Keratinocyte (primary cell): ENCODE measurements around the gene RANBP3L. TPM values are rescaled to one million over a fixed set of nuclear protein-coding genes. Genes with fewer than 3 reads are reported as not detected.

Experiments used
- DNase-seq: peaks from one replicate; pipeline ENCODE4 v3.0.0-alpha.2; 2011; ENCODE audit warnings: low read depth, missing footprints, low spot score
- FAIRE-seq: peaks from 2 replicates; lab custom pipeline; 2011; peaks lifted over from hg19 to GRCh38; lab: Jason Lieb, UNC
- H2AFZ ChIP-seq: 2 replicates; pipeline ENCODE4 v1.6.0; 2012; ENCODE audit warnings: low read length, control low read depth, inconsistent platforms; ENCODE audit not compliant: control insufficient read depth
- H3K27ac ChIP-seq: 2 replicates; pipeline ENCODE4 v1.5.1; 2011; ENCODE audit warnings: low read length; ENCODE audit not compliant: control insufficient read depth, insufficient read depth
- H3K27me3 ChIP-seq: 3 replicates; pipeline ENCODE4 v1.6.0; 2011; ENCODE audit warnings: low read length; ENCODE audit not compliant: control insufficient read depth, insufficient read depth; ENCODE audit errors: extremely low read depth
- H3K36me3 ChIP-seq, 2 experiments: 2 replicates in 1 of 2; 3 replicates in 1 of 2; pipeline ENCODE4 v1.5.1; 2011; ENCODE audit warnings: low read length in 2 of 2, mild to moderate bottlenecking in 1 of 2; ENCODE audit not compliant: control insufficient read depth in 2 of 2, insufficient read depth in 2 of 2; ENCODE audit errors: extremely low read depth in 1 of 2
- H3K4me1 ChIP-seq: 3 replicates; pipeline ENCODE4 v1.5.1; 2011; ENCODE audit warnings: low read length; ENCODE audit not compliant: control insufficient read depth, insufficient read depth; ENCODE audit errors: extremely low read depth
- H3K4me2 ChIP-seq: 3 replicates; pipeline ENCODE4 v1.6.0; 2011; ENCODE audit warnings: low read depth, low read length; ENCODE audit not compliant: control insufficient read depth, insufficient read depth; ENCODE audit errors: extremely low read depth
- H3K4me3 ChIP-seq, 3 experiments: fragments of 200-600 bp in 1 of 3; sonication (generic) in 1 of 3; 2 replicates in 2 of 3; 3 replicates in 1 of 3; pipeline ENCODE4 v1.5.1; 2011 to 2016; ENCODE audit warnings: low read length in 3 of 3, mild to moderate bottlenecking in 3 of 3, control low read depth in 2 of 3, inconsistent platforms in 1 of 3, low read depth in 1 of 3, mixed read lengths in 1 of 3, mixed run types in 1 of 3, moderate library complexity in 1 of 3; ENCODE audit not compliant: control insufficient read depth in 2 of 3, insufficient read depth in 2 of 3; ENCODE audit errors: extremely low read depth in 1 of 3
- H3K79me2 ChIP-seq: 2 replicates; pipeline ENCODE4 v1.6.0; 2012; ENCODE audit warnings: low read length; ENCODE audit not compliant: control insufficient read depth, insufficient read depth
- H3K9ac ChIP-seq: 3 replicates; pipeline ENCODE4 v1.6.0; 2011; ENCODE audit warnings: low read length; ENCODE audit not compliant: control insufficient read depth, insufficient read depth; ENCODE audit errors: extremely low read depth
- H3K9me1 ChIP-seq: 3 replicates; pipeline ENCODE4 v1.6.0; 2011; ENCODE audit warnings: low read length; ENCODE audit not compliant: control insufficient read depth, insufficient read depth; ENCODE audit errors: extremely low read depth
- H3K9me3 ChIP-seq: 2 replicates; pipeline ENCODE4 v1.5.1; 2012; ENCODE audit warnings: low read depth, low read length; ENCODE audit not compliant: control insufficient read depth
- H4K20me1 ChIP-seq: 3 replicates; pipeline ENCODE4 v1.6.0; 2011; ENCODE audit warnings: low read length; ENCODE audit not compliant: control insufficient read depth, insufficient read depth; ENCODE audit errors: extremely low read depth
- EZH2 ChIP-seq: IDR thresholded peaks from one replicate; pipeline ENCODE4 v1.6.1; 2012; ENCODE audit warnings: inconsistent platforms, mild to moderate bottlenecking, low read length, moderate library complexity
- dilution Hi-C: fragments of 300-500 bp; cut with MboI; formaldehyde crosslinking; loops from one replicate; pipeline ENCODE4 v1.7.0; 2020; ENCODE audit warnings: low sequenced_read_pairs; ENCODE audit not compliant: extremely low pct_ligation_motif_present
- polyA plus RNA-seq, 5 experiments: library from polyadenylated mRNA; depleted of rRNA in 3 of 5; stranded (reverse) in 3 of 5; stranded (forward) in 1 of 5; unstranded in 1 of 5; fragments of >200 nt; gene quantifications; 1 replicate in 1 of 5; 2 replicates in 3 of 5; 3 replicates in 1 of 5; pipeline versions ENCODE4 v1.2.1 to v1.2.3, GENCODE V29; 2011 to 2012; ENCODE audit warnings: missing spikeins in 2 of 5, low read depth in 1 of 5, low replicate concordance in 1 of 5
- TF ChIP-seq, protein P1 (sequence below), 3 experiments: IDR thresholded peaks in 1 of 3; conservative IDR thresholded peaks in 1 of 3; optimal IDR thresholded peaks in 1 of 3; 2 replicates in 2 of 3; 3 replicates in 1 of 3; pipeline versions ENCODE3 to v1.5.1; 2011; ENCODE audit warnings: low read length in 3 of 3, mild to moderate bottlenecking in 3 of 3, moderate library complexity in 2 of 3, control low read depth in 1 of 3, inconsistent platforms in 1 of 3; ENCODE audit not compliant: insufficient read depth in 2 of 3; ENCODE audit errors: extremely low read depth in 1 of 3

Gene RANBP3L
- polyA plus RNA-seq, 1 donor (not counting 4 experiments of a cell fraction or from before 2014, with no cell fraction given) = not detected

- H3K36me3 ChIP-seq = no peaks in the 10 kb centered on the region
- H3K27ac ChIP-seq = no peak overlapping the region
- DNase-seq (no peak), FAIRE-seq (no peak)
- no peak overlapping the region for H3K4me3 ChIP-seq
- no peaks in the 10 kb centered on the region for H3K9me3 ChIP-seq
- no peak overlapping the region for H2AFZ ChIP-seq
- no peaks in the 10 kb centered on the region for H3K4me1 ChIP-seq
- no peaks in the 10 kb centered on the region for H3K27me3 ChIP-seq
- dilution Hi-C loops = no loop called here
- H3K9ac ChIP-seq = no peak overlapping the region
- no peaks in the 10 kb centered on the region for H4K20me1 ChIP-seq
- TF ChIP-seq EZH2 = no peak
- TF ChIP-seq, protein P1, sequence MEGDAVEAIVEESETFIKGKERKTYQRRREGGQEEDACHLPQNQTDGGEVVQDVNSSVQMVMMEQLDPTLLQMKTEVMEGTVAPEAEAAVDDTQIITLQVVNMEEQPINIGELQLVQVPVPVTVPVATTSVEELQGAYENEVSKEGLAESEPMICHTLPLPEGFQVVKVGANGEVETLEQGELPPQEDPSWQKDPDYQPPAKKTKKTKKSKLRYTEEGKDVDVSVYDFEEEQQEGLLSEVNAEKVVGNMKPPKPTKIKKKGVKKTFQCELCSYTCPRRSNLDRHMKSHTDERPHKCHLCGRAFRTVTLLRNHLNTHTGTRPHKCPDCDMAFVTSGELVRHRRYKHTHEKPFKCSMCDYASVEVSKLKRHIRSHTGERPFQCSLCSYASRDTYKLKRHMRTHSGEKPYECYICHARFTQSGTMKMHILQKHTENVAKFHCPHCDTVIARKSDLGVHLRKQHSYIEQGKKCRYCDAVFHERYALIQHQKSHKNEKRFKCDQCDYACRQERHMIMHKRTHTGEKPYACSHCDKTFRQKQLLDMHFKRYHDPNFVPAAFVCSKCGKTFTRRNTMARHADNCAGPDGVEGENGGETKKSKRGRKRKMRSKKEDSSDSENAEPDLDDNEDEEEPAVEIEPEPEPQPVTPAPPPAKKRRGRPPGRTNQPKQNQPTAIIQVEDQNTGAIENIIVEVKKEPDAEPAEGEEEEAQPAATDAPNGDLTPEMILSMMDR (optimal IDR thresholded peaks at IDR 0.05 in 1 of 3, IDR thresholded peaks at IDR 0.05 in 1 of 3, conservative IDR thresholded peaks at IDR 0.05 in 1 of 3; ENCODE audit: extremely low read depth in 1 of 3, insufficient read depth in 2 of 3, low read length in 3 of 3) = no peak
- no peak overlapping the region for H3K4me2 ChIP-seq
- no peaks in the 10 kb centered on the region for H3K79me2 ChIP-seq
- no peaks in the 10 kb centered on the region for H3K9me1 ChIP-seq
Measured at GRCh38 chr5:36272136-36272690, 29.5 kb downstream of the RANBP3L start.

DNA sequence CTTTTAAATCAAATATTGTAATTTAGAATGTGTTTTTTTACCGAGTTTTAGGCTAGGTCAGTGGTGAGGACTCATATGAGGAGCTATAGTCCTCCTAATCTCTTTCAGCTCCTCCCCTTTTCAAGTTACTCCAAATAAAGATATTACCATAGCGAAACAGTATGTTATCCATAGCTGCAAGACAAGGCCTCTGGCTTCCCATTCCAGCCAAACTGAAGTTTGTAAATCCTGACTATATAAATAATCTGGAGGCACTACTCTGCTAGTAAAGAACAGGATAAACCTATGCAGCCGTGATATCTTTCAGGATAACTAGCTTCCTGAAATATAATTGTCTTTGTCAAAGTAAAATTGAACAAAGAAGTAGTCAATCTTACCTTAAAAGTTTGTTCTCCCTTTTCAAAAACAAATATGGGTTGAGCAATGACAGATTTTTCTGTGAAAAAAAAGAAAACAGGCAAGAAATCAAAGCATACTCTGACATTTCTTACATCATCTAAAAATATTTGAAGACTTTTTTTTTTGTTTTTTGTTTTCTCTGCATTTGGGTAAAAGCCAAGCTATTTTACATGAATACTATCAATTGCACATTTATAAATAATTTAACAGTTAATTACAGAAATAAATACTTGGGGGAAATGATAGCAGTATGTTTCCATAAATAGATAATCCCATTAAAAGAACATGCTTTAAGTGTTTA is 30.7 kb downstream of the RANBP3L start:
- dilution Hi-C loops = no loop called here
- Histone ChIP-seq H3K27me3 (no peaks in the 10 kb centered on the region), H3K9me3 (no peaks in the 10 kb centered on the region), H3K36me3 (no peaks in the 10 kb centered on the region), H3K4me2 (no peak overlapping the region), H3K9ac (no peak overlapping the region), H3K4me3 (no peak overlapping the region), H3K79me2 (no peaks in the 10 kb centered on the region), H4K20me1 (no peaks in the 10 kb centered on the region), H3K9me1 (no peaks in the 10 kb centered on the region), H2AFZ (no peak overlapping the region), H3K27ac (no peak overlapping the region), H3K4me1 (no peaks in the 10 kb centered on the region)
- no peak for TF ChIP-seq EZH2
- TF ChIP-seq, protein P1 (optimal IDR thresholded peaks at IDR 0.05 in 1 of 3, IDR thresholded peaks at IDR 0.05 in 1 of 3, conservative IDR thresholded peaks at IDR 0.05 in 1 of 3; ENCODE audit: extremely low read depth in 1 of 3, insufficient read depth in 2 of 3, low read length in 3 of 3) = no peak
- no peak for FAIRE-seq
- DNase-seq = no peak
